Stomach (tissue), 9 donors: Measurements from ENCODE around the gene MCC. TPM values are rescaled to one million over a fixed set of nuclear protein-coding genes. Genes with fewer than 3 reads are reported as not detected.

Experiments used
- DNase-seq, 2 donors: peaks; one replicate each; pipeline versions ENCODE4 v3.0.0 to v3.0.0-alpha.2; 2013 to 2019
- H3K27ac ChIP-seq, 5 donors: fragments of 200-600 bp in 4 of 5; sonication (generic) in 4 of 5; one replicate each; pipeline ENCODE4 v1.5.1; 2013 to 2019; ENCODE audit warnings: mild to moderate bottlenecking in 1 of 5, moderate library complexity in 1 of 5
- H3K27me3 ChIP-seq, 3 donors: fragments of 200-600 bp; sonication (generic); one replicate each; pipeline ENCODE4 v1.5.1; 2017 to 2019; ENCODE audit warnings: mixed run types in 1 of 3
- H3K36me3 ChIP-seq, 4 donors: fragments of 200-600 bp; sonication (generic); 1 replicate in 3 of 4; 2 replicates in 1 of 4; pipeline ENCODE4 v1.5.1; 2016 to 2019
- H3K4me1 ChIP-seq, 4 donors: fragments of 200-600 bp; sonication (generic); one replicate each; pipeline ENCODE4 v1.5.1; 2016 to 2019
- H3K4me3 ChIP-seq, 4 donors: fragments of 200-600 bp; sonication (generic) in 3 of 4; one replicate each; pipeline ENCODE4 v1.5.1; 2016 to 2019; ENCODE audit warnings: mild to moderate bottlenecking in 1 of 4
- H3K9me3 ChIP-seq, 4 donors: fragments of 200-600 bp; sonication (generic); one replicate each; pipeline ENCODE4 v1.5.1; 2016 to 2019
- EP300 ChIP-seq: sonication (generic); formaldehyde crosslinking; IDR thresholded peaks from one replicate; pipeline ENCODE4 v1.6.1; 2017; ENCODE audit warnings: antibody characterized with exemption
- POLR2A ChIP-seq, 4 donors: fragments of 450-650 bp; IDR thresholded peaks; one replicate each; pipeline ENCODE4 v1.6.1; 2016; ENCODE audit warnings: antibody characterized with exemption in 4 of 4, control low read depth in 2 of 4, mild to moderate bottlenecking in 1 of 4, moderate library complexity in 1 of 4
- POLR2AphosphoS5 ChIP-seq, 3 donors: sonication (generic); formaldehyde crosslinking; IDR thresholded peaks; one replicate each; pipeline ENCODE4 v1.6.1; 2016; ENCODE audit warnings: antibody characterized with exemption in 3 of 3
- whole genome bisulfite sequencing, 5 donors: extraction: QIAGEN DNeasy Blood & Tissue Kit in 3 of 5; methylation state at CpG; one replicate each; pipeline versions ENCODE4 v1.1.5 to v1.1.7; 2013 to 2018; 5-methylcytosine and 5-hydroxymethylcytosine counted together
- intact Hi-C: fragments of 100-400 bp; cut with DNase I; formaldehyde crosslinking; loops from one replicate; pipeline ENCODE4 v1.15.1; 2023; ENCODE audit warnings: low total_unique reads
- polyA plus RNA-seq, 3 donors: library from polyadenylated mRNA; stranded (reverse); fragments of 200-250 nt; gene quantifications; one replicate each; pipeline ENCODE4 v1.2.3, GENCODE V29; 2013
- total RNA-seq, 5 donors: library from RNA; depleted of rRNA; stranded (reverse); fragments of >200 nt; gene quantifications; one replicate each; pipeline versions ENCODE4 v1.1.0 to v1.2.3, GENCODE V29; 2014 to 2016
- TF ChIP-seq, protein P1 (sequence below), 7 experiments: fragments of 450-650 bp in 4 of 7; fragments of 200-600 bp in 3 of 7; sonication (generic) in 3 of 7; IDR thresholded peaks; one replicate each; pipeline ENCODE4 v1.5.1; 2016 to 2019; ENCODE audit warnings: antibody characterized with exemption in 7 of 7, control low read depth in 2 of 7, mild to moderate bottlenecking in 1 of 7
- donor health status: healthy with polysubstance abuse.
- donor health status: Bipolar disorder and iron deficiency.
- donor health status: healthy.

Gene MCC
- total and polyA plus RNA-seq, 8 donors = 3.8 to 35.1 (median 8.9) TPM

DNA sequence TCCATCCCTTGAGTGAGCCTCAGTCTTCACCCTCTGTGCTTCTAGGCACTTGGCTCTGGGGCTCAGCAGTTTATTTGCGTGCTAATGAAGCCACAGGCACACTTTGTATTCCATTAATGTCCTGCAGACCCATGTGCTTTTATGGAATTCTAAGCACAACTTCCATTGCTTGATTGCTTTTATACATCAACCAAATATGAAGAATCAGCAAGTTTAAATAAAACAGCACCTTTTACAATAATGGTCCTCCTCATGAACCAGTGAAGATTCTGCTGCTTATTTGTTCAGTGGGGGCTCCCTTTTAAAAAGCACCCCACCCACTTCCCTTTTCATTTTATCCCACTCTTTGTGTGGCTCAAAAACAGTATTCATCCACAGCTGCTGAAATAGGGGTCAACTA is 451.4 kb downstream of the MCC start:
- no peak overlapping the region for H3K27ac ChIP-seq
- peaks cover 0 to 13% (median 0%) of the 10 kb centered on the region in 4 donors for H3K4me1 ChIP-seq
- no peak overlapping the region for H3K4me3 ChIP-seq
- WGBS, 5 donors = 88 to 100% (median 98%) methylated on average over 1 of the region's 1 CpG
- DNase-seq = no peak
- H3K9me3 ChIP-seq = no peaks in the 10 kb centered on the region
- H3K36me3 ChIP-seq = peaks cover 0 to 18% (median 8%) of the 10 kb centered on the region in 4 donors
- TF ChIP-seq EP300 (no peak), POLR2A (IDR thresholded peaks at IDR 0.05) (no peak), POLR2AphosphoS5 (IDR thresholded peaks at IDR 0.05) (no peak)
- TF ChIP-seq, protein P1, sequence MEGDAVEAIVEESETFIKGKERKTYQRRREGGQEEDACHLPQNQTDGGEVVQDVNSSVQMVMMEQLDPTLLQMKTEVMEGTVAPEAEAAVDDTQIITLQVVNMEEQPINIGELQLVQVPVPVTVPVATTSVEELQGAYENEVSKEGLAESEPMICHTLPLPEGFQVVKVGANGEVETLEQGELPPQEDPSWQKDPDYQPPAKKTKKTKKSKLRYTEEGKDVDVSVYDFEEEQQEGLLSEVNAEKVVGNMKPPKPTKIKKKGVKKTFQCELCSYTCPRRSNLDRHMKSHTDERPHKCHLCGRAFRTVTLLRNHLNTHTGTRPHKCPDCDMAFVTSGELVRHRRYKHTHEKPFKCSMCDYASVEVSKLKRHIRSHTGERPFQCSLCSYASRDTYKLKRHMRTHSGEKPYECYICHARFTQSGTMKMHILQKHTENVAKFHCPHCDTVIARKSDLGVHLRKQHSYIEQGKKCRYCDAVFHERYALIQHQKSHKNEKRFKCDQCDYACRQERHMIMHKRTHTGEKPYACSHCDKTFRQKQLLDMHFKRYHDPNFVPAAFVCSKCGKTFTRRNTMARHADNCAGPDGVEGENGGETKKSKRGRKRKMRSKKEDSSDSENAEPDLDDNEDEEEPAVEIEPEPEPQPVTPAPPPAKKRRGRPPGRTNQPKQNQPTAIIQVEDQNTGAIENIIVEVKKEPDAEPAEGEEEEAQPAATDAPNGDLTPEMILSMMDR (IDR thresholded peaks at IDR 0.05) = no peak
- H3K27me3 ChIP-seq = no peaks in the 10 kb centered on the region
- intact Hi-C loops = no loop called here

DNA sequence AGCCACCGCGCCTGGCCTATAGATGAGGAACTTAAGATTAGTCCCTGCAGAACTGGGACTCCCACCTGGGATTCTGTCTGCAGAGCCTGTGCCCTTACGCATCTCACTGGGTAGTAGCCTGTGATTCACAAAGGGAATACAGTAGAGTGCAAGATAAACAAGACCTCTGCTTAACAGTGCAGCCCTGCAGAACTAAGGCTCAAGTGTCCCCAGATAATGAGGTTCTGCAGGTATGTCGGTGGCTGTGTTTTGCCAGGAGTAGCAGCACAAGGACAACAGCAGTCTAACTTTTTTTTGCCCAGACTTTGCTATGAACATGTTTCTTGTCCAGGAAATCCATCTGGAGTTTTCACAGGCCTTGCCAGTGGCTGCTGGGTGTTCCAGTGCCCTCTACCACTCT is 451.9 kb downstream of the MCC start:
- WGBS, 5 donors = 88 to 95% (median 91%) methylated on average over 2 to 4 of the region's 4 CpGs
- no peak for TF ChIP-seq POLR2AphosphoS5 (IDR thresholded peaks at IDR 0.05)
- no peak for TF ChIP-seq EP300
- no peak for TF ChIP-seq POLR2A (IDR thresholded peaks at IDR 0.05)
- TF ChIP-seq, protein P1 (IDR thresholded peaks at IDR 0.05) = no peak
- no peak overlapping the region for H3K4me3 ChIP-seq
- H3K36me3 ChIP-seq = peaks cover 0 to 18% (median 8%) of the 10 kb centered on the region in 4 donors
- H3K9me3 ChIP-seq = no peaks in the 10 kb centered on the region
- peaks cover 0 to 13% (median 0%) of the 10 kb centered on the region in 4 donors for H3K4me1 ChIP-seq
- no peak for DNase-seq
- no peak overlapping the region for H3K27ac ChIP-seq
- no peaks in the 10 kb centered on the region for H3K27me3 ChIP-seq
- intact Hi-C loops = no loop called here

DNA sequence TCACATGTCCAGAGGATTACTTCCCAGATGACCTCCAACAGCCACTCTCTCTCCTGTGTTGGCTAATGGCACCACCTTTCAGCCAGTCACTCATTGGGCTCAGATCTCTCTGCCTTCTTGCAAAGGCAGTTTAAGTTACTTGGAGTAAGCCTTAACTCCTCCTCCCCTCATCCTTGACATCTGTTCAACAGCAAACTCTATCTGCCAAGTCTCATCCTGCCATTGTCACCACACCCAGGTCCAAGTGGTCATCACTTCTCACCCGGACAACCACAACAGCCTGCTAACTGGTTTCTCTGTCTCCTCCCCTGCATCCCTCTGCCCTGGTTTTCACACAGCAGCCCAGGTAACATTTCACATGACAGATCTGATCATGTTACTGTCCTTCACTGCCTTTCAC is 453.2 kb downstream of the MCC start:
- Histone ChIP-seq H3K4me1 (peaks cover 0 to 6% (median 0%) of the 10 kb centered on the region in 4 donors), H3K4me3 (no peak overlapping the region), H3K9me3 (no peaks in the 10 kb centered on the region), H3K36me3 (peaks cover 0 to 18% (median 8%) of the 10 kb centered on the region in 4 donors), H3K27ac (no peak overlapping the region), H3K27me3 (no peaks in the 10 kb centered on the region)
- 75 to 96% (median 90%) methylated on average over 1 of the region's 1 CpG for WGBS, 5 donors
- no peak for DNase-seq
- TF ChIP-seq, protein P1 (IDR thresholded peaks at IDR 0.05) = no peak
- TF ChIP-seq POLR2A (IDR thresholded peaks at IDR 0.05) (no peak), POLR2AphosphoS5 (IDR thresholded peaks at IDR 0.05) (no peak), EP300 (no peak)
- intact Hi-C loops = no loop called here

DNA sequence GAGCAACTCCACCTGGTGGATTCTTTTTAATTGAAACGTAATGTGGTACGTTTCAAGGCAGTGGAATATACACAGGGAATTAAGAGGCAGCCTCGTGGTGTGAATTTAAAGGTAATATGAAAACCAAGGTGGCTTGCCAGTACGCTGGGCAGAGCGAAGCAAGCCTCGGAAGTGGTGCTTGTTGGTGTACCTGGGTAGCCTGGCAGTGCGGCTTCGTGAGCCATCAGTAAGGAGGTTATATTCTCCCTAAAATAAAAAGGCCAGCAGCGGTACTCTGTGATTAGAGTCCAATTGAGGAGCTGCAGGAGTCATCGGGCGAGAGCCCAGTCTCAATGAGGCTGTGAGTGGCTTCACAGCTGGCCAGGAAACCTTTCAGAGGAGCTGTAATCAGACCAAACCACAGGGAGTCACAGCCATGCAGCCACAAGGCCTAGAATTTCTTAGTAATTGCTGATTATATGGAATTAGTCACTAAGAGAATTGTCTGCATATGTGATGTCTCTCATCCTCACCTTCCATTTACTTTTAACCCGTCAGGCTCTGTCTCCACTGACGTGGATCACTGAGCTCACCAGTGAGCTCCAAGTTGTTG is 454.0 kb downstream of the MCC start:
- TF ChIP-seq POLR2A (IDR thresholded peaks at IDR 0.05) (no peak), POLR2AphosphoS5 (IDR thresholded peaks at IDR 0.05) (no peak), EP300 (no peak)
- TF ChIP-seq, protein P1 (IDR thresholded peaks at IDR 0.05) = no peak

More for the DNA sequence above, 454.0 kb downstream of the MCC start:
- H3K9me3 ChIP-seq = no peaks in the 10 kb centered on the region
- no peak overlapping the region for H3K4me3 ChIP-seq
- DNase-seq = no peak
- no peaks in the 10 kb centered on the region for H3K27me3 ChIP-seq
- 90 to 96% (median 92%) methylated on average over 13 of the region's 13 CpGs for WGBS, 5 donors
- H3K4me1 ChIP-seq = peaks cover 0 to 6% (median 0%) of the 10 kb centered on the region in 4 donors
- H3K36me3 ChIP-seq = peaks cover 0 to 18% (median 8%) of the 10 kb centered on the region in 4 donors
- no peak overlapping the region for H3K27ac ChIP-seq
- intact Hi-C loops = no loop called here
